Posterior vena cava (tissue), 2 donors: Measurements from ENCODE around the gene SH2D3A. TPM values are rescaled to one million over a fixed set of nuclear protein-coding genes. Genes with fewer than 3 reads are reported as not detected.
"Not testable (repeated sequence)": the region's sequence is repeated elsewhere in the genome, so short reads cannot be mapped to it uniquely, and the experiment has no call there.

Source experiments
- DNase-seq: peaks from one replicate; pipeline ENCODE4 v3.0.0-alpha.2; 2020; ENCODE audit warnings: low spot score
- intact Hi-C, 2 donors: fragments of 100-400 bp; cut with DNase I; formaldehyde crosslinking; loops; one replicate each; pipeline versions ENCODE4 v1.14.1 to v1.14.2; 2022 to 2023
- microRNA-seq, 2 donors: library from miRNA; unstranded; fragments of <30 nt; microRNA quantifications; one replicate each; pipeline ENCODE4 v1.2.0, GENCODE V29; 2020 to 2021; ENCODE audit warnings: borderline microRNAs expressed in 2 of 2
- total RNA-seq, 2 donors: library from RNA; stranded (reverse); fragmentation: NEBNext Ultra II Directional; extraction: Animal tissue kit (Norgen Biotek cat#: 25700); gene quantifications; one replicate each; pipeline ENCODE4 v1.2.1, GENCODE V29; 2021
- donor health status: DM: yes; HTN: yes; CAD: no.
- donor health status: DM: yes; HTN: yes; CAD: no.

Gene SH2D3A
- total RNA-seq, 2 donors from 2014 or later = 0.37 to 0.52 TPM

- DNase-seq = peak; percentile 51
- intact Hi-C loops = no loop called here
Observed at GRCh38 chr19:6713773-6714692, 53.2 kb downstream of the SH2D3A start.

- intact Hi-C loops = no loop called here
- peak; percentile 20 for DNase-seq
Observed at GRCh38 chr19:6712692-6713670, 54.3 kb downstream of the SH2D3A start.

GRCh38 chr19:6712231-6712630, 55.0 kb downstream of the SH2D3A start:
- intact Hi-C loops = no loop called here
- peak; percentile 64 for DNase-seq

GRCh38 chr19:6711605-6712004, 55.6 kb downstream of the SH2D3A start:
- intact Hi-C loops = no loop called here
- peak; percentile 69 for DNase-seq

GRCh38 chr19:6711078-6711361, 56.2 kb downstream of the SH2D3A start:
- intact Hi-C loops = no loop called here
- peak; percentile 72 for DNase-seq

- no peak for DNase-seq
- intact Hi-C loops = no loop called here
Observed at GRCh38 chr19:6710273-6711077, 56.8 kb downstream of the SH2D3A start.

- intact Hi-C loops = no loop called here
- peak; percentile 64 for DNase-seq
Observed at GRCh38 chr19:6709549-6709948, 57.7 kb downstream of the SH2D3A start.

GRCh38 chr19:6708913-6709312, 58.3 kb downstream of the SH2D3A start:
- intact Hi-C loops = not testable (repeated sequence)

GRCh38 chr19:6708346-6708745, 58.9 kb downstream of the SH2D3A start:
- intact Hi-C loops = no loop called here

More at GRCh38 chr19:6708913-6709312, 58.3 kb downstream of the SH2D3A start:
- DNase-seq = peak; percentile 34

GRCh38 chr19:6707658-6708018, 59.6 kb downstream of the SH2D3A start:
- intact Hi-C loops = no loop called here
- peak; percentile 48 for DNase-seq

More at GRCh38 chr19:6708346-6708745, 58.9 kb downstream of the SH2D3A start:
- no peak for DNase-seq

GRCh38 chr19:6707011-6707657, 60.1 kb downstream of the SH2D3A start:
- peak; percentile 77 for DNase-seq
- intact Hi-C loops = no loop called here

- intact Hi-C loops = no loop called here
Observed at GRCh38 chr19:6706633-6706958, 60.6 kb downstream of the SH2D3A start.

GRCh38 chr19:6705931-6706632, 61.2 kb downstream of the SH2D3A start:
- intact Hi-C loops = no loop called here
- peak; percentile 67 for DNase-seq

More at GRCh38 chr19:6706633-6706958, 60.6 kb downstream of the SH2D3A start:
- DNase-seq = no peak

Small RNAs within 50 kb of the gene (microRNA-seq; reads per million reads assigned to microRNA genes)
- gene MIR6791 = 0 to 0.52 reads per million in 2 donors

Other genes starting within 250 kb of the SH2D3A start
- under 1 TPM; 0.42 to 0.67 TPM for gene TNFSF9, start 236.4 kb downstream of the SH2D3A start, total RNA-seq
- gene CD70, start 176.3 kb downstream of the SH2D3A start, total RNA-seq = under 1 TPM in 1 of 2 donors, not detected in 1; 0.46 TPM
- gene TNFSF14, start 97.3 kb downstream of the SH2D3A start, total RNA-seq = 1 to 10 TPM; 1.4 to 1.6 TPM
- gene C3, start 46.8 kb downstream of the SH2D3A start, total RNA-seq = 1,000 to 10,000 TPM in 1 of 2 donors, 100 to 1,000 TPM in 1; 929 to 2,763 TPM
- 10 to 100 TPM; 39.3 to 43.4 TPM for gene GPR108, start 29.9 kb downstream of the SH2D3A start, total RNA-seq
- 10 to 100 TPM; 83.2 to 92.6 TPM for gene TRIP10, start 27.8 kb downstream of the SH2D3A start, total RNA-seq
- gene VAV1, start 5.3 kb upstream of the SH2D3A start, total RNA-seq = 1 to 10 TPM; 6.4 to 7.8 TPM
- under 1 TPM; 0.48 to 0.93 TPM for gene ADGRE1, start 120.1 kb upstream of the SH2D3A start, total RNA-seq